H1 (cell line): ENCODE results near the gene NKPD1. TPM values are rescaled to one million over a fixed set of nuclear protein-coding genes. Genes with fewer than 3 reads are reported as not detected.

Source experiments
- ASH2L ChIP-seq: fragments of 200-600, 300-600 bp; sonication (generic); IDR thresholded peaks from one replicate; pipeline ENCODE4 v1.7.1; 2017; ENCODE audit warnings: low read length
- BACH1 ChIP-seq: IDR thresholded peaks from 2 replicates; pipeline ENCODE4 v1.6.1; 2012; ENCODE audit warnings: low read length, improper control_type of control experiment
- JUN ChIP-seq: IDR thresholded peaks from 2 replicates; pipeline ENCODE4 v1.6.1; 2011; ENCODE audit warnings: low read depth, mild to moderate bottlenecking, improper control_type of control experiment, low read length
- MAX ChIP-seq: IDR thresholded peaks from 2 replicates; pipeline ENCODE4 v1.6.1; 2012; ENCODE audit warnings: inconsistent platforms
- RAD21 ChIP-seq, 2 experiments: IDR thresholded peaks in 1 of 2; conservative IDR thresholded peaks in 1 of 2; 2 replicates each; pipeline ENCODE4 v1.6.1; 2011; ENCODE audit warnings: low read depth in 2 of 2, low read length in 2 of 2, improper control_type of control experiment in 1 of 2, inconsistent platforms in 1 of 2, mild to moderate bottlenecking in 1 of 2, moderate library complexity in 1 of 2
- RNF2 ChIP-seq: fragments of 200-900, 300-1000 bp; sonication (generic); IDR thresholded peaks from 2 replicates; pipeline ENCODE4 v1.7.1; 2016; ENCODE audit warnings: borderline replicate concordance, low read depth, mild to moderate bottlenecking, antibody characterized with exemption, low read length; ENCODE audit not compliant: poor library complexity, severe bottlenecking; ENCODE audit errors: missing control alignments
- SAP30 ChIP-seq: fragments of 300-600 bp; sonication (generic); IDR thresholded peaks from 2 replicates; pipeline ENCODE4 v1.7.1; 2012; ENCODE audit warnings: low read length, moderate library complexity, mild to moderate bottlenecking, inconsistent platforms; ENCODE audit not compliant: insufficient read depth, insufficient replicate concordance
- YY1 ChIP-seq: IDR thresholded peaks from 2 replicates; pipeline ENCODE4 v1.6.1; 2011; ENCODE audit warnings: low read depth, mild to moderate bottlenecking, low read length
- polyA plus RNA-seq, 7 experiments: library from polyadenylated mRNA; depleted of rRNA in 3 of 7; stranded (reverse) in 5 of 7; unstranded in 2 of 7; fragments of >200 nt in 5 of 7; fragments of 200-250 nt in 2 of 7; gene quantifications; 1 replicate in 5 of 7; 2 replicates in 1 of 7; 4 replicates in 1 of 7; pipeline versions ENCODE4 v1.2.1 to v1.2.3, GENCODE V29; 2011 to 2013; ENCODE audit warnings: missing spikeins in 2 of 7, mixed read lengths in 2 of 7
- total RNA-seq: library from RNA; stranded (reverse); fragmentation: NEBNext Ultra II Directional; extraction: Animal tissue kit (Norgen Biotek cat#: 25700); gene quantifications from 2 replicates; pipeline ENCODE4 v1.2.1, GENCODE V29; 2021

NKPD1 gene
- total and polyA plus RNA-seq, 2 of the 8 experiments (the other 6 are each of a cell fraction or from before 2014, with no cell fraction given), result 0.30 to 0.39 TPM

- TF ChIP-seq MAX (no peak), YY1 (no peak), BACH1 (no peak), RNF2 (no peak), SAP30 (no peak), JUN (no peak), ASH2L (no peak), RAD21 (IDR thresholded peaks at IDR 0.05 in 1 of 2, conservative IDR thresholded peaks at IDR 0.05 in 1 of 2; ENCODE audit: low read depth in 2 of 2, low read length in 2 of 2) (peak in 1 of 2 experiments; percentile 17; a peak in 1 of 4 replicates)
These were observed 8.8 kb downstream of the NKPD1 start (continued) for GRCh38 chr19:45151821-45152503.
